DMS53 (cell line): ENCODE results near the gene PHPT1.
"Not testable (repeated sequence)": the region's sequence is repeated elsewhere in the genome, so short reads cannot be mapped to it uniquely, and the experiment has no call there.

Source experiments
- DNase-seq: peaks from one replicate; lab custom pipeline; 2025; lab: John Stamatoyannopoulos, UW

Gene PHPT1

DNA sequence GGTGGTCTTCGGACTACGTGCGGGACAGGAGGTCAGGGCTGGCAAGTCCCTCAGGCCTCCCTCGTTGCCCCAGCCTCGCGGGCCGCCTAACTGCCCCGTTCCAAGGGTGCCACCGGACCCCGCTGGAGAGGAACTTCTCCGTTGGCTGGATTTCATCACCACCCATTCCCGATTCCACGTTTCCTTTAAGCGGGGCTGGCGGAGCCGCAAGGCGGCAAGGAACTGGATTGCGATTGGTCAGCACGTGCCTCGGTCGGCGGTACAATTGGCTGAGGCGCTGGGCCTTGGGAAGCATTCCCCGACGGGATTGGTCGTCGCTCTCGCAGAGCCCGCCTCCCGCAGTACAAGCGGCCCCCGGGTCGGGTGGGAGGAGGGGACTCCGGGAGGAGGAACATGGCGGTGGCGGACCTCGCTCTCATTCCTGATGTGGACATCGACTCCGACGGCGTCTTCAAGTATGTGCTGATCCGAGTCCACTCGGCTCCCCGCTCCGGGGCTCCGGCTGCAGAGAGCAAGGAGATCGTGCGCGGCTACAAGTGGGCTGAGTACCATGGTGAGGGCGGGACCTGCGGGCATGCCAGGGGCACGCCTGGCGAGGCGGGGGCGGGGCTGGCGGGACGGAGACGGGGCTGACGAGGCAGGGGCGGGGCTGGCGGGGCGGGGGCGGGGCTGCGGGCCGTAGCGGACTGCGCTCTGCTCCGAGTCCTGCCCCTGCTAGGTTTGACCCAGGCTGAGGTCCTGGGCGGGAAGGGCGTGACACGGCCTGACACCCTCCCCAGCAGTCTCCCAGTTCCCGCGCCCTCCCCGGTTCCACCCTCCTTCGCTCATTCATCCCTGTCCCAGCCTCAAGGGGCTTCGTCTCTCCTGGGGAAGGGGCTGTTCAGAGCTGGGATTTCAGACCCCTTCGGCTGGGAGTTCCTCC lies at the start of gene PHPT1:
Gene PHPT1, plus strand, starts transcription at position 372 of the 922 bp plus-strand sequence. Its CDS starts 22 bp downstream, at position 394.
- DNase-seq, result peak; percentile 99

DNA sequence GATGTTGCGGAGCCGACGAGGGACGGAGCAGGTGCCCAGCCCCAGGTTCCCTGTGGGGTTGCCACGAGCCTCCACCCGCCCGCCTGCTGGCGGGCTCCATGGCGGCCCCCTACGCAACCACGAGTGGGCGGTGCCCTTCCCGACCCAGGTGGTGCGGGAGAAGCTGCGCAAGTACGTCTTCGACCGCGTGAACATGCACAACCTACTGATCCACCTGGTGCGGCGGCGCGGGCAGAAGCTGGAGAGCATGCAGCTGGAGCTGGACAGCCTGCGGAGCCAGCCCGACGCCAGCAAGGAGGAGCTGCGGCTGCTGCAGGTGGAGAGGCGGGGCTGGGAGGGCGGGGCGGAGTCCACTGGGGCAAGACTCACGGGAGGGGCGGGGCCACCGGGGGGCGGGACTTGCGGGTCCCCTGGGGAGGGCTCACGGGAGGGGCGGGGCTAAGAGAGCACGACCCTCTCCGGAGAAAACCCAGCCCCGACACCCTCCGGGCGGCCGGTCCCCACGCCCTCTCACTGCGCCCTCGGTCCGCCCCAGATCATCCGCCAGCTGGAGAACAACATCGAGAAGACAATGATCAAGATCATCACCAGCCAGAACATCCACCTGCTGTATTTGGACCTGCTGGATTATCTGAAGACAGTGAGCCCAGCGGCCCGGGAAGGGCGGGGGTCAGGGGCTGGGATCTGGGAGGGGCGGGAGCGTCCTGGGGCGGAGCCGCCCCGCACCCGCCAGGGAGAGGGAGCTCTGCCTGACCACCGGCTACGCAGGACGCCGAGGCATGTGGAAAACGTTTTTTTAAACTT lies 49.2 kb upstream of the PHPT1 start:
- peak; percentile 99 for DNase-seq

DNA sequence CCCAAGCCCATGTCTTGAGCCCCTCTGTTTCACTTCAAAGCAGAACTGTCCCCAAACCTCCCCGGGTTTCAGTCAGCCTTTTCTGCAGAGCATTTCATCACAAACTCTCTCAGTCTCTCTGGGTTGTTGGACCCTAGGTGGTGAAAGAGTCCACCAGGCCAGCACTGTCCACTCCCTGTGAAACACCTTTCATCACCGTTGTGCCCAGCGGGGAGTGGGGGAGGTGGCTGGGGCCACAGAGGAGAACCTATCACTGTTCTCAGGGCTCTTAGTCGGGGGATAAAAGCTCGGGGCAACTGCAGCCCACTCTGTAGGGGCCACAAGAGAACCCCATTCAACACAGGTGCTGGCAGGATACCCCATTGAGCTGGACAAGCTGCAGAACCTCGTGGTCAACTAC lies 46.9 kb upstream of the PHPT1 start:
- DNase-seq, result no peak

DNA sequence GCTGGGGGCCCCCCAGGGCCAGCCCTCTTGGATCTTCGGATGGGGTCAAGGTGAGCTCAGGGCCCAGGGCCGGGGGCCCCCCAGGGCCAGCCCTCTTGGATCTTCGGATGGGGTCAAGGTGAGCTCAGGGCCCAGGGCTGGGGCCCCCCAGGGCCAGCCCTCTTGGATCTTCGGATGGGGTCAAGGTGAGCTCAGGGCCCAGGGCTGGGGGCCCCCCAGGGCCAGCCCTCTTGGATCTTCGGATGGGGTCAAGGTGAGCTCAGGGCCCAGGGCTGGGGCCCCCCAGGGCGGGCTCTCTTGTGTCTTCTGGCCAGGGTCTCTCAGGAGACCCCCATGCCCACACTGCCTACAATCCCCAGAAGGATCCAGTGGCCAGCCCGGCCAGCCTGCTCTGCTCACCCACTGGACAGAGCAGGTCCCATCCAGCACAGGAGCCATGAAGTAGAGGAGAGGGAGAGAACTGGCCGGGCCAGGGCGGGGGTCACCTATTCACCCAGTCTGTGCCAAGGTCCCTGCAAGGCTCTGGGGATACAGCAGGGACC lies 46.1 kb upstream of the PHPT1 start:
- not testable (repeated sequence) for DNase-seq

DNA sequence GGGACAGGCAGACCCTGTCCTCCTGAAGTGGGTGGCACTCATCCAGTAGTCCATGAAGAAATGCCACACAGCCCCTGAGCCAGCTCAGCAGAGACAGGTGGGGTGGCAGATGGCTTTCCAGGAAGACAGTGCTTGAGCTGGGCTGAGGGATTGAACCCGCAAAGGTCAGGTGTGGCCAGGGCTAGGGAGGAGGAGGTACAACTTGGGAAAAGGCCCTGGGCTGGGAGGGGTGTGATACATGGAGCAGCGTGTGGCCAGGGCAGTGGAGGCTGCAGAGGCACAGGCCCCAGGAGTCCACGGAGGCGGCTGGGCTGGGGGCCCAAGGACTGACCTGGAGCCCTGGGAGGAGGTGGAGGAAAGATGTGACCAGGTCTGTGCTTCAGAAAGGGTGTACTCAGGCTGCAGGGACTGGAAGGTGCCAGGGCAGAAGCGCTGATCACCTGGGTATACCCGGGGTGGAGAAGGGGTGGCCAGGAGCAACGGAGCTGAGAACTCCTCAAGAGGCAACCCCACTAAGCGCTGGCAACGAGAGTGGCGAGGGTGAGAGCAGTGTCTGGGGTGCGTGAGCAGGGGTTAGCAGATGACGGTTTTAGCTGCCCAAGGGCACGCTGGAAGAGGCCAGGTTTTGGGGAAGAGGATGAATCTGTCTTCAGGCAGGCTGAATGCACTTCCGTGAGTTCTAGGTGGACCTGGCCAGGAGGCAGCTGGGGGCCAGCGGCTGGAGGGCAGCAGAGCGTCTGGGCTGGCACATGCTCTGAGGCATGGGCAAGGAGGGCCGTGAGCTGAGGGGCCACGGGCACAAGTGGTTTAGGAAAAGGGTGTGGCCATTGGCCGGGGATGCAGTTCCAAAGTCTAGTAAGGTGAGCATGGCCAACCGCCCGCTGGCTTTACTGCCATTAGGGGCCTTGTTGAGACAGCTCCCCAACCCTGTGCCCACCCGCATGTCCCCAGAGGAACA lies 45.4 kb upstream of the PHPT1 start:
- DNase-seq, result no peak

DNA sequence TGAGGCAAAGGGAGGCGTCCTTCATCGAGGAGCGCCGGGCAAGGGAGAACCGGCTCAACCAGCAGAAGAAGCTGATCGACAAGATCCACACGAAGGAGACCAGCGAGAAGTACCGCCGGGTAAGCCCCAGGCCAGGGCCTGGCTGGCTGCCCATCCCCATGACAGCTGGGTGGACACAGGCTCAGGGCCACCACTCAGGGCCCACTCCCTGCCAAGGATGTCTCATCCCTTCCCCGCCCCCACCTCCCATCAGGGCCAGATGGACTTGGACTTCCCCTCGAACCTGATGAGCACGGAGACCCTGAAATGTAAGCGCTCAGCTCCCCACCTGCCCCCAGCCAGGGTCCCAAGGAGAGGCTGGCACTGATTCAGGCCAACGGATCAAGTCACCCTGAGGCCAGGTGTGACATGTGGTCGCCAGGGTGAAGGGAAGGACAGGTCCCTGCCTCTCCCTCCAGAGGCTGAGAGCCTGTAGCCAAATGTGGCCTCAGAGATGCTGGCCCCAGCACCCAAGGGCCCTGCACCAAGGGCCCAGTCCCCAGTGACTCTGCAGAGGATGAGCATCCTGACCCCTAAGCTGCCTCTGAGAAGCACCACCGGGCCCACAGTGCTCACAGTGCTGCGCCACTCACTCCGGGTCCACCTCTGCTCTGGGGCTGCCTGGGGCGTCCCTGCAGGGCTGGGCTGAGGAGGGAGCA lies 44.6 kb upstream of the PHPT1 start:
- no peak for DNase-seq

DNA sequence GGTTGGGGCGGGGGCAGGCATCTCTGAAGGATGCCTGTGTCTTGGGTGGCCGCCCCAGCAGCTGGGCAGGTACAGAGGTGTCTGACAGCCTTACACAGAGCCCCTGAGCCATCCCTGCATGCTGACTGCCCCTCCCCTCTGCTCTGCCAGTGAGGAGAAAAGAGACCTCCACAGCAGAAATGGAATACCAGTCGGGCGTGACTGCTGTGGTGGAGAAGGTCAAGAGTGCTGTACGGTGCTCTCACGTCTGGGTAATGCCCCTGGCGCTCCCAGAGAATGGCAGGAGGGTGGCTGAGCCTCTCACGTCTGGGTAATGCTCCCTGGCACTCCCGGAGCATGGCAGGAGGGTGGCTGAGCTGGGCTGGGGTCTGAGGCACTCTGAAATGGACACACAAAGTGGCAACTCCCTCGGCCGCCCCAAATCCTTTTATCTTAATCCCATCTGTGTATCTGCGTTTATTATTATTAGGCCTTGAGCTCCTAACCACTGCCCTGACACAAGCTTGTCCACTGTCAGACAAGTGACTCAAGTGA lies 43.9 kb upstream of the PHPT1 start:
- no peak for DNase-seq

DNA sequence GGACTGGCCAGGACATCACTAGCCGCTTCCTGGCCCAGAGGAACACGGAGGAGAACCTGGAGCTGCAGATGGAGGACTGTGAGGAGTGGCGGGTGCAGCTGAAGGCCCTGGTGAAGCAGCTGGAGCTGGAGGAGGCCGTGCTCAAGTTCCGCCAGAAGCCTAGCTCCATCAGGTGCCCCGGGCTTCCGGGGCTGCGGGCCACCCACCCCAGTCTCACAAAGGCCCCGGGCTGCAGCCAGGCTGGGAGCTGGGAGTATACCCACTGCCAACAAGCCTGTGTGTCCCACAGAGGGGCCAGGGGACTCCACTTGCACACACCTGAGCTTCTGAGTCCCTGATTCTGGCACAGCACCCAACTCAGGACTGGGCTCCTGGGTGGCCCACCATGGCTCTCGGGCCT lies 43.1 kb upstream of the PHPT1 start:
- no peak for DNase-seq

DNA sequence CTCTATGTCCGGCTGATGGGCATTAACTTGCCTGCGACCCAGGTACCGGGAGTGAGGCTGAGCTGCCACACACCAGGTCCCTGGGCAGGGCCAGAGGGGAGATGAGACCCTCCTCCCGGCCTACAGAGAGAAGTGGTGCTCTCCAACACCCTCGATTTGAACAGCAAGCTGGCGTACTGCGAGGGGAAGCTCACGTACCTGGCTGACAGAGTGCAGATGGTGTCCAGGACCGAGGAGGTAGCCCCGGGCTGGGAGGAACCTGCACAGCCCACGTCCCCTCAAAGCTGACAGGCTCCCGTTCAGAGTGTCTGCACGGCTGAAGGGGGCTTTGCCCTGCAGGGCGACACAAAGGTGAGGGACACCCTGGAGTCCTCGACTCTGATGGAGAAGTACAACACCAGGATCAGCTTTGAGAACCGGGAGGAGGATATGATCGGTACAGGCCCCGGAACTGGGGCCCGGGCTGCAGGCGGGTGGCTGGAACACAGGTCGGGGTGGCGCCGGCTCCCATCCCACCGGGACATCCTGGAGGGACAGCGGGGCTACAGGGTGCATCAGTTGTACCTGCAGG lies 42.5 kb upstream of the PHPT1 start:
- peak; percentile 46 for DNase-seq

DNA sequence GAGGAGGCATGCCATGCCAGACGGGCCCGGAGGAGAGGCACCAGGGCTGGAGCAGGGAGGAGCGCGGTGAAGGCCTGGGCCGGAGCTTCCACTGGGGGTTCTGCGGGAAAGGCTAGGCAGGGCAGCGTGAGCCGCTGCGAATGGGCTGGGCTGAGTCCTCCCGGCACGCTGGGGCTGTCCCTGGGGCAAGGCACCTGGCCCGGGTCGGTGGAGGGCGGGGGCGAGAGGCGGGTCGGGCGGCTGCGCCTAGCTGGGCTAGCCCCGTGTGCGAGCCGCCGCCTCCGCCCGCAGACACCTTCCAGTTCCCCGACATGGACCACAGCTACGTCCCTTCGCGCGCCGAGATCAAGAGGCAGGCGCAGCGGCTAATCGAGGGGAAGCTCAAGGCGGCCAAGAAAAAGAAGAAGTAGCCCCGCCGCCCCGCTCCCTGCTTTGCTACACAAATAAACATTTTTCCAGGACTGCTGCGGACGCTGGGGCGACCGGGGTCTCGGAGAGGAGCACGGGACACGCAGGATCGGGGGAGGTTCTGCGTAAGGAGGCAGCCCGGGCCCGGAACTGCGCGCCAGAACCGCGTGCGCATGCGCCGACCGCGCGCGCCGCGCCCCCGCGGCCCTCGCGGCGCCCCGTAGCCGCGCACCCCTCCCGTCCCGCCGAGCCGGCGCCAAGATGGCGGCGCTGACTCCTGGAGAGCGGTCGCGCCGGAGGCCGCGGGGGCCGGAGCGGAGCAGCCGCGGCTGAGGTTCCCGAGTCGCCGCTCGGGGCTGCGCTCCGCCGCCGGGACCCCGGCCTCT lies 41.7 kb upstream of the PHPT1 start, which contains the start of gene RABL6:
Gene RABL6, plus strand, starts transcription at position 668 of the 794 bp plus-strand sequence. CDS start 249 bp downstream, outside the sequence.
- DNase-seq, result peak; percentile 89

DNA sequence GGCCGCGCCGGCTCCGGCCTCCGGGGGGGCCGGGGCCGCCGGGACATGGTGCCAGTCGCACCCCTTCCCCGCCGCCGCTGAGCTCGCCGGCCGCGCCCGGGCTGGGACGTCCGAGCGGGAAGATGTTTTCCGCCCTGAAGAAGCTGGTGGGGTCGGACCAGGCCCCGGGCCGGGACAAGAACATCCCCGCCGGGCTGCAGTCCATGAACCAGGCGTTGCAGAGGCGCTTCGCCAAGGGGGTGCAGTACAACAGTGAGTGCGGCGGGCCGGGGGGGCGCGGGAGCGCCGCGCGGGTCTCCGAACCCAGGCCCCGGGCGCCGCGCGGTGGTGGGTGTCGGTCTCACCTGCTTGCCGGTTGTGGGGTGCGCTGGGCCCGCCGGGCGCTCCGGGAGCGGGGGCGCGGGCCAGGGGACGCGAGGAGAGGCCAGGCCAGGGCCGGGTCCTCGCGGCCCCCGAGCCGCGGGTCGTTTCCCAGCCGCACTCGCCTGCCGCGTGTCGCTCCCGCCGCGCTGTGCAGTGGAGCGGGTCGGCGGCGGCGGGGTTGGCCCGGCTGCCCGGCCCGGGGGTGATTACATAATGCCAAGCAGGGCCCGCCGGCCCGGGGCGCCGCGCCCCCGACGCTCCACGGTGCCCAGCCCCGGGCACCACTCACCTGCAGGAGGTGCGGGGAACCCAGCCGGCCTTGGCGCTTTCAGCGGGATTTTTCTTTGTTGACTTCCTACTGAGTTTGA lies 41.0 kb upstream of the PHPT1 start:
- DNase-seq, result peak; percentile 65

DNA sequence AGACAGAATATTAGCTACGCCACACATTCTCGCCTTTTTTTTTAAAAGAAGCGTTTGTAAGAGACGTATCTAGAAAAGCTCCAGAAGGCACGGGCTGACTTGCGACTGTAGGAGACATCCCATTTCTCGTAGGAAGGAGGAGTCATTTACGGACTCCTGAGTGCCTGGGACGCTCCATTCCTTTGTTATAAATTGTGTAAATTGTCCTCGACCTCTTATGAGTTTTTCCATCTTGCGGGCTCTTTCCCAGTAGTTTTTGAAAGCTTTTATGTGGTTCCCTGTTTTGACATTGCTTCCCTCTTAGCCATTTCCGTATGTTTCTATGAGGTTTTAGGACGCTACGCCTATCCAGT lies 40.4 kb upstream of the PHPT1 start:
- DNase-seq, result peak; percentile 65

DNA sequence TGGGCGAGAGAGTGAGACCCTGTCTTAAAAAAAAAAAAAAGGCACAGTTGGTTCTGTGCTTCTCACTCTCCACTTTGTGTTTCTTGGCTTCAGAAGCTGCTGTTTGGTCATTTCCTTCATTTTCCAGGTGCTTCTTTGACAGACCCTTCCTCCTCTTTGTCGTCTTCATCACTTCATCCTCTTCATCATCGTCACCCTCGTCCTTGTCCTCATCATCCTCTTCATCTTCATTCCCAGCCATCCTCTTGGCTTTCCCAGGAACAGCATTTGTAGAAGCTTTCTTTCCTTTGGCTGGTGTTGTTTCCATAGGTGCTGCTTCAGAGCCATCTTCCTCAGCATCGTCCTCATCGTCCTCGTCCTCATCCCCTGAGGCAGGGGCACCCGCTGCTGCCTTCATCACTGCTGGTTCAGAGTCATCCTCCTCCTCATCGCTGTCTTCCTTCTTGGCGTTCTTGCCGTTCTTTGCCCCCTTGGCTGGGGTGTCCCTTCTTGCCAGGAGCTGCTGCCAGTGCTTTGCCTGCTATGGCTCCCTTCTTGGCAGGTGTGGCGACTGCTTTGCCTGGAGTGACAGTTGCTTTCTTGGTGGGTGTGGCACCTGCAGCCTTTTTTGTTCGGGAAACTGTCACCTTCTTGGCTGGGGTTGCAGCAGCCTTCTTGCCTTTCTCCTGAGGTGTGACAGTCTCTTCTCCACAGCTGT lies 34.3 kb upstream of the PHPT1 start:
- DNase-seq, result no peak

DNA sequence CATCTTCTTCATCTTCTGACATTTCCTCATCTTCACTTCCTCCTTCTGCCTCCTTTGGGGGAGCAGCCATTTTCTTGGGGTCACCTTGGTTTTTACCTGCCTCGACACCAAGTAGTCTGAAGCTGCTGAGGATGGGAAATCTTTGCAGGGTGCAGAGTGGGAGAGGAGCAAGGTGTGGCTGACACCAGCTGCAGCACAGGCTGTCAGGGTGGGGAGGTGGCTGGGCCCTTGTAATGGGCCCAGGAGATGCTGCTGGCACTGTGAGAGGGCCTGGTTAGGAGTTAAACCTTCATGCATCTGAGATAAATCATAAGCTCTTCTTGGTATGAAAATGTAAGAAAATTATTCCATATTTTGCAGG lies 33.8 kb upstream of the PHPT1 start:
- no peak for DNase-seq

DNA sequence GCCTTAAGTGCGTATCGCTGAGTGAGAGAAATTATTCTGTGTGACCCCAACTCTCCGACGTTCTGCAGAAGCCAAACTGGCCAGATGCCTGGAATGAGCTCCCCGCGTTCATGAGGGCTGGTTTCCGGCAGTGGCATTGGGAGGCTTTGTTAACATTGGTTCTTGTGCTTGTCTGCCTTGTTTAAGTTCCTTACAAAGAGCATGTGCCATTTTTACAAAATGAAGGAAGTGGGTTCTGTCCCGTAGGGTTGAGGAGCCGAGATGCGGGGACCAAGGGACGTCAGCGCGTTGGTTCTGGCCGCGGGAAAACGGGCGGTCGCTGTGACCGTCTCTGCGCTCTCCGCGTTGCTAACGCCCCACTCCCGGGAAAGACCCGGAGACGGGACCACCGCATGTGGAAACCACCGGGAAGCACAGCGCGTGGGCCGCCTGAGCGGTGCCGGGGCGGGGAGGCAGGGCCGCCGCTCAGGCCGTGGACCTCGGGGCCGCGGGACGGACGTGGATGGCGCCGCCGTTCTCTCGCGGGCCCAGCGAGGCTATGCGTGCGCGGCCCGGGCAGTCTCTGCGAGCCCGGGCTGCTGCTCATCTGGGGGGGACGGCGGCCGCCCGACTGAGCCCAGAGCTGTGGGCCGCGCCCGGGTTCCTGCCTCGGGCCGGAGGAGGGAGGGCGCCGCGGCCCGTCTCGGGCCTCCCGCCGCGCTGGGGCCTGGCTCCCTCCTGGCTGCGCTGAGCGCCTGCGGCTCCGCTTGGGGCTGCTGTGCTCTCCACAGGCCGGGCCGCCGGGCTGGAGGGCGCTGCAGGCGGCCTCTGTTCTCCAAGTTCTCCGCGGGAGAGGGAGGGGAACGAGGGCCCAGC lies 28.0 kb upstream of the PHPT1 start:
- DNase-seq, result no peak

DNA sequence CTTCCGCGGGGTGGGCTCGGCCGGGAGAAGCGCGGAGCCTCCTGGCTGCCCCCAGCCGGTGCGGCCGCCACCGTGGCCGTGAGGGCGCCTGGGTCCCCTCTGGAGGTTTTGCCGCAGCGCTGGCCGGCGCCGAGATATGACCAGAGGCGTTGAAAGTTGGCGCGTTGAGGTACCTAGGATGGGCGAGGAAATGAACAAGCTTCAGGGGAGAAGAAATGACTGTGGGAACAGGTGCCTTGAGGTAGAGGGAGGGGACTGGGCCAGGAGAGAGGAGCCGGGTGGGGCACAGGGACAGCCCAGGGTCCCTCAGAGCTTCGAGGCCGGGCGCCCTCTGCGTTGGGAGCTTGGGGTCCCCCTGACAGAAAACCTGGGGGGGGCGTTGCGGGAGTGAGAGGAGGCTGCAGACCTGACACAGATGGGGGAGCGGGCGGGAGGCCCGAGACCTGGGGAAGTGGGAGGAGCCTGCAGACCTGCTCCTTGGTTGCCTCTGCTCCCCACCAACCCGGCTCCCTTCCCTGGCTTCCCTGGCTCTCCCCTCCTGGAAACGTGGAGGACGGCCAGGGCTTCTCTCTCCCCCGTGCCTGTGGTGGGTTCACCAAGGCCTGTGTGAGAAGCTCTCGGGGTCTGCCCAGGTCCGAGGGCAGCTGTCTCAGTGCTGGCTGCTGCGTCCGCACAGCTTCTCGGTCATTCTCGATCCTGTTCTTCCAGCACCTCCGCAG lies 27.2 kb upstream of the PHPT1 start:
- no peak for DNase-seq
